ENCODE results near the gene RAPGEF5.
A peak's percentile ranks its signal among the peaks of the same experiment; 100 is the strongest.

Gene RAPGEF5

GRCh38 chr7:22216309-22216708 is 140.6 kb downstream of the RAPGEF5 start:
- no peak for DNase-seq

DNA sequence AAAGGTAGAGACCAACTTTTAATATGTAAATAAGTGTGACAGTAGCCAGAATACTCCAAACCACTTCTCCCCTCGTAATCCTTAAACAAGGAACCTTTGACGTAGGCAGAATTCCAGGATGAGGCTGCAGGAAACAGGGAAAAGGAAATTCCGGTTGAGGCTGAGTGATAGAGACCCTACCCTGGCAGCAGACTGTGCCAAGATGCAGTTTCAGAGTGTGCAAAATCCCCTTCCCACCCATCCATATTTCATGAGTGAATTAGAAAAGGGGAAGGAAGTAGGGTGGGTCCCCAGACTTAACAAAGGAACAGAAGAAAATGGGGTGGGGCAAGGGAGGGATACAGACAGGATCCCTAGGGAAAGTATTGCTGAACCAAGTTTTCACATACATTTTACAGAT is 143.0 kb downstream of the RAPGEF5 start:
- DNase-seq: no peak

- no peak for DNase-seq
These were observed 143.9 kb downstream of the RAPGEF5 start for GRCh38 chr7:22213081-22213480.

- no peak for DNase-seq
These were observed 146.0 kb downstream of the RAPGEF5 start for GRCh38 chr7:22210967-22211366.

- DNase-seq: no peak
These were observed 146.6 kb downstream of the RAPGEF5 start for GRCh38 chr7:22210355-22210754.

- DNase-seq: no peak
These were observed 148.2 kb downstream of the RAPGEF5 start for GRCh38 chr7:22208799-22209198.

DNA sequence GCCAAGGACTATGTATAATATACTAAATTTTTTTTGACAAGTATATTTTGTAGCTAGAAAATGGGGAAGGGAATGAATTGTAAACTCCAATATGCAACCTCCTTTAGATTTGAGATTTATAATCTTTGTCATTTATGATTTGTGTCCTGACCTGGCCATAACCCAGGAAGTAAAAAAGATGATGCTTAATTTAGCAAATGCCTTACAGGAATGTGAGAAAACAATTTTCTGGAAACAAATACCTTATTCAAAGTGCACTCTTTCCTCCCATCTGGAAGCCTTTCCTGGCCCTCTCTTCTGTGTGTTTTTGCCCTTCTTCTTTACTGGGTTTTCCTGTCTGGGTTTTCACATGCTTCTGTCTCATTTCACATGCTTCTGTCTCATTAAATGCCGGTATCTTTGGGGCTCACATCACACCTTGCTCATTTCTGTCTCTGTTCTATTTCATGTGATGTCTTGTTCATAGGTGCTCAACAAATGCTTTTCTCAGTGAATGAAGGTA is 149.2 kb downstream of the RAPGEF5 start:
- no peak for DNase-seq

DNA sequence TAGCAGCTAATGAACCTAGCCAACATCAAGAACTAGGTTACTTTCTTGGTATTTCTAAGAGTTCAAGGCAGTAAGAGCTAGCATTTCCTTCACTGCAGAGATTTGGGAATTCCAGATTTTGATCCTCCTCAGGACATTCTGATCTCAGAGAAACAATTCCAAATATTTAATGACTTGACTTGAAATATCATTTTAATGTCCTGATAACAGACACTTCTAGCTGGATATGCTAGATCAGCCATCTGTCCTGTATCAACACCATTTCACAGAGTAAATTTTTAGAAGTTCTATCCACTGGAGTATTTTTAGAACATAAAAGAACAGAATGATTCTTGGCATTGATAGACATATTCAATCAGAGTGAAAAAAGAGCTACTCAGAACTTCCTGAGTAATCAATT is 151.3 kb downstream of the RAPGEF5 start:
- DNase-seq: no peak

- DNase-seq: no peak
These were observed 152.6 kb downstream of the RAPGEF5 start for GRCh38 chr7:22204312-22204711.

GRCh38 chr7:22202141-22202540 is 154.8 kb downstream of the RAPGEF5 start:
- no peak for DNase-seq

- DNase-seq: no peak
These were observed 155.6 kb downstream of the RAPGEF5 start for GRCh38 chr7:22201186-22201880.

GRCh38 chr7:22200777-22201176 is 156.2 kb downstream of the RAPGEF5 start:
- no peak for DNase-seq

GRCh38 chr7:22200238-22200637 is 156.7 kb downstream of the RAPGEF5 start:
- DNase-seq: no peak

- no peak for DNase-seq
These were observed 159.6 kb downstream of the RAPGEF5 start for GRCh38 chr7:22197376-22197775.

DNA sequence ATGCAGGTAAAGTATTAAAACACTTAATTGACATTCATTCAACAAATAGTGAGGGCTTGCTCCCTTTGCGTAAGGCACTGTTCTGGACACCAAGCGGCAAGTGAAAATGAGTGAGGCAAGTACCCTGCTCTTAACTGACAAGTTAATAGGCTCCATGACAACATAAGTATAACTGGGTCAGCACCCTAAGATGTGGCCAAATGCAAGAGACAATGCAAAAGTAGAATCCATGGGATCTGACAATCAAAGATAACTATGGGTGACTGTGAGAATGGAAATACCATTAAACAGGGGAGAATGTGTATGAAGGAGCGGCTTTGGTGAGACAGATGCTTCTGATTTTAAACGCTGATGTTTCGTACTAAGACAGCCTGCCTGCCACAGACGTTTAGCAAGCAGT is 160.5 kb downstream of the RAPGEF5 start:
- no peak for DNase-seq

DNA sequence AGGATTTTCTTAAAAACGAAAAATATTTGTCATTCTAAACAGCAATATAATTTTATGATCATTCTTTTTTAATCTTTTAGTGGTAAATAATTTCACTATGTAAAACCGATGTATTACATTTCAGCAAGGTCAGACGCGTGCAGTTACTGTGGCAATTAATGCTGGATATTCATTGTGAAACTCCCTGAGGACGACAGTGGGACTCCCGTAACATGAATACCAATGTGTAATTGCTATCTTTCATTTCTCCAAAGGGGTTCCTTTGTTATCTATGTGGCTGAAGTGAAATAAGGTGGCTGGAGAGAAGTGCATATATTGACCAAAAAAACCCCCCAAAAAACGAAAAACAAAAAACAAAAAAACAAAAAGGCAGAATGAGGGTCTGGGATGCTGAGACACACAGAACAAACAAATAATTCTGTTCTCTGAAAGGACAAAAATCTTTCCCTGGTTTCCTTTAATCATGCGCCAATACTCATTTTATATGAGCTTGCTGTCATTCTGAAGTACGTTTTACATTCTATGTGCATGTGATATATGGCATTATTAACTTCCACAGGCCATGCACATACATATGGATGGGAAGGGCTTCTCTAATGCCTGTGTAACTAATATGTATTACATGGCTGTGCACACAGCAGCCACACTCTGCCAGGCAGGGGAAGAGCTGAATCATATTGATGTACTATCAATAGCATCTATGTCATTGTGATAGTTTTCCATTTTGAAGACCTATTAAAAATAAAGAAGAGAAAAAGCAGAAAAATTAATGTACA is 161.4 kb downstream of the RAPGEF5 start:
- DNase-seq: no peak

DNA sequence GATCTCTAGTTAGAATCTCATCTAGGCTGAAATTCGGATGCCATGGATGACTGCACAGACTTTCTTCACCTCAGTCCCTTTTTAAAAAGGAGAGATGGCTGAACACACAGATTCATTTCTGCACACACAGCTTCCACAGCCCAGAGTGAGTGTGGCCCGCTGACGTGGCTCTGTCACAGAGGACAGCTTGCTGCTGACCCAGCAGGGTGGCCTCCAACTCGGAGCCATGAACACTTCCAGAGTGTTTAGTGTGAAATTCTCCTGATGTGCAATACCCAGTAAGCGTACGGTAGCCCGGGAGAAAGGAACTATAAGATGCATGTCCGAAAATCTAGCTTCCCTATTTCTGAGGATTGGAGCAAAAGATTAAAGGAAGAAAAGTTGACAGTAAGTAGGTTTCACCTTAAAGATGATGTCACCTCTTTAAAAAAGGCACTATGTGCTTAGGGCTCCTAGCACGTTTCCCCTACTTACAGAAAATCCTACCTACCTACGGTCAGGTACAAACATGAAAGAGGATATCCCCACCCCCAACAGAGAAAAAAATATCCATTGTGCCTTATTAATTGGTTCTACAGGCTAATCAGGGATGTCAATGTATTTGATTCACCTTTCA is 162.2 kb downstream of the RAPGEF5 start:
- no peak for DNase-seq

GRCh38 chr7:22193450-22193983 is 163.4 kb downstream of the RAPGEF5 start:
- DNase-seq: peak; percentile 81

DNA sequence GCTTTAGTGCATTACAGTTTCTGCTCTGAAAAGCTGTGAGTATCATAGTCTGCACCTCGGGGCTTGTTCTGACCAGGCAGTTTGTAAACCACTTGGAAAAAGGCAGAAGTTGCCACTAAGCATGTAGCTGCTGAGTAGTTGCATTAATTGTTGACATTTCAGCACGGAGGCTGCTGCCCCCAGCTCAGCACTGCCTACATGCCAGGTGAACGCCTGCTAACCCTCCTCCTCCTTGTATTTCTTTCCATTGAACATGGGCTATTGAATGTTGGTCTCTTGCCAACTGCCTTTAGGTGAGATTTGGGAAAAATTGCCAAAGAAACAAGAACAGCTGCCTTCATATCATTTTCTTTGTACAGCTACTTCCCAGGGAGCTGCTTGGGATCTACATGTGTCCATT is 164.2 kb downstream of the RAPGEF5 start:
- peak; percentile 55 for DNase-seq

GRCh38 chr7:22190736-22191135 is 166.2 kb downstream of the RAPGEF5 start:
- no peak for DNase-seq

GRCh38 chr7:22189741-22190140 is 167.2 kb downstream of the RAPGEF5 start:
- no peak for DNase-seq

DNA sequence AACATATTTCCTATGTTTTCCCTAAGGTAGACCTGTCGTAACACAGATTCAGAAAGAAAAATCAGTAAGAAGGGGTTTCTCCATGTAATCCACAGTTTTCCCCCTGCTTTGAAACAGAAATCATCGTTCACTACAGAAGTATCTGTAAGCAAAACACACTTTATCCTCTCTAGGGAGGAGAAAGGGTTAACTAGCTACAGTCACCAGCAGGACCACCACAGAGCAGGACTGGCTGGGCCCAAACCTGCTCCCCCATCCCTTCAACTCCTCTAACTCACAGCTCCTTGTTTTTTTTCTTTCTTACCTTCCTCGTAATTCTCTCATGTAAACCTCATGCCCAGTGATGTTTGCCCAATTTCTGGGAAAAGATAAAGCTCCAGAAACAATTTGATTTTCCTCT is 167.7 kb downstream of the RAPGEF5 start:
- no peak for DNase-seq

DNA sequence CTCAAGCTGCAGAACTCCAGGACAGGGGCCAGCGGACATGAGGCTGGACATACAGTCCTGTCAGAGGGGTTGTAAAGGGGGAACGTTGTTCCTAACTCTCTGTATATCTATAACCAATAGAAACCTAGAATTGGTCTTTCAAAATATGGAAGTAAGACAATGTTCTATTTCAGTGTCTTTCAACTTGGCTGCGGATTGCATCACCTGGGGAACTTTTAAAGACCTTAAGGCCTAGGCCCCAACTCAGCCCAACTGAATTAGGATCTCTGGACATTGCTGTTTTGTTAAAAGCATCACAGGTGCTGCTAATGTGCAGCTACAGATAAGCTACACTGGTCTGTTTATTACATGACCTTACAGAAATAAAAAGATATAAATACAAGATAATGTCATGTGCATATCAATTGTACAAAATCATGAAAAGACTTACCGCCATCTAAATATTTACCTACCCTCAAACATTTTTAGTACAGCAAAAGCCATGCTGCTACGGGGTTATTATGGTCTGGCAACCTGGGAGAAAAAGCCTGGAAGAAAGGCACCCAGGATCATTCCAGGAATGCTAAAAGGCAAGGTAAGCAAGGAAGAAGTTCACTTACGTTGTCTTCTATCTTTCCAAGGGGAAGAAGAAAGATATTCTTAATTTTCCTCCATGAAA is 169.1 kb downstream of the RAPGEF5 start:
- no peak for DNase-seq

Data from NCI-H1092 treated with DMSO at 0.1 percent for 48 hours (cell line).